Esophagus squamous epithelium (tissue), 4 donors: ENCODE results near the gene CCNL2.

Experiments used
- CTCF ChIP-seq, 6 experiments: fragments of 450-650 bp in 4 of 6; fragments of 200-600 bp in 2 of 6; sonication (generic) in 2 of 6; IDR thresholded peaks; one replicate each; pipeline ENCODE4 v1.5.1; 2016 to 2019; ENCODE audit warnings: antibody characterized with exemption in 6 of 6, mild to moderate bottlenecking in 4 of 6, moderate library complexity in 4 of 6
- POLR2A ChIP-seq, 4 donors: fragments of 450-650 bp; IDR thresholded peaks; one replicate each; pipeline ENCODE4 v1.6.1; 2017; ENCODE audit warnings: antibody characterized with exemption in 4 of 4, mild to moderate bottlenecking in 4 of 4, moderate library complexity in 3 of 4

- TF ChIP-seq CTCF (IDR thresholded peaks at IDR 0.05) (no peak), POLR2A (IDR thresholded peaks at IDR 0.05) (no peak)
Measured at GRCh38 chr1:1387098-1388077, 11.7 kb downstream of the CCNL2 start.
